ENCODE measurements around the gene WDFY4. TPM values are rescaled to one million over a fixed set of nuclear protein-coding genes. Genes with fewer than 3 reads are reported as not detected.

The WDFY4 gene
- total RNA-seq, 1 experiment from 2014 or later: 0.23 TPM

GRCh38 chr10:48784031-48784430, 99.4 kb downstream of the WDFY4 start:
- no peak for ATAC-seq
- Histone ChIP-seq H3K9me3 (ENCODE audit: control insufficient read depth, insufficient read depth, low read depth, low read length) (no peaks in the 10 kb centered on the region), H3K4me1 (ENCODE audit: control insufficient read depth, insufficient read depth, low read length) (no peaks in the 10 kb centered on the region), H3K36me3 (ENCODE audit: control insufficient read depth, insufficient read depth, low read length) (no peaks in the 10 kb centered on the region), H3K27ac (ENCODE audit: low read length) (no peak overlapping the region), H3K27me3 (ENCODE audit: control insufficient read depth, insufficient read depth, low read length) (peaks cover 18% of the 10 kb centered on the region), H3K4me3 (ENCODE audit: low read depth in 2 of 2, low read length in 2 of 2) (no peak overlapping the region)
- CTCF ChIA-PET: no interaction called here
- intact Hi-C loops (cut with micrococcal nuclease; ENCODE audit: unreplicated experiment) (no loop called here), in situ Hi-C loops (cut with HindIII; ENCODE audit: low pct_unique_long_range_greater_than_20kb, low sequenced_read_pairs) (no loop called here)
- no peak for DNase-seq (ENCODE audit: low read depth, low spot score)
- TF ChIP-seq SIN3A (IDR thresholded peaks at IDR 0.05; ENCODE audit: borderline replicate concordance, insufficient read depth, low read depth, low read length) (no peak), REST (IDR thresholded peaks at IDR 0.05; ENCODE audit: insufficient read depth in 1 of 2, low read depth in 2 of 2, low read length in 1 of 2) (no peak)
- POLR2A ChIA-PET: no interaction called here
- no TSS peak for BruUV-seq (replicated peaks)

- peaks cover 25% of the 10 kb centered on the region for H3K27me3 ChIP-seq (ENCODE audit: control insufficient read depth, insufficient read depth, low read length)
- BruUV-seq (replicated peaks): no TSS peak
- TF ChIP-seq REST (IDR thresholded peaks at IDR 0.05; ENCODE audit: insufficient read depth in 1 of 2, low read depth in 2 of 2, low read length in 1 of 2) (no peak), SIN3A (IDR thresholded peaks at IDR 0.05; ENCODE audit: borderline replicate concordance, insufficient read depth, low read depth, low read length) (no peak), POLR2AphosphoS5 (IDR thresholded peaks at IDR 0.05; ENCODE audit: low read depth, low read length) (no peak), CTCF (IDR thresholded peaks at IDR 0.05) (no peak), TCF7L2 (IDR thresholded peaks at IDR 0.05; ENCODE audit: low read depth, low read length) (no peak)
- intact Hi-C loops (cut with micrococcal nuclease; ENCODE audit: unreplicated experiment) (no loop called here), in situ Hi-C loops (cut with HindIII; ENCODE audit: low pct_unique_long_range_greater_than_20kb, low sequenced_read_pairs) (no loop called here)
- no peak overlapping the region for H3K4me3 ChIP-seq (ENCODE audit: low read depth in 2 of 2, low read length in 2 of 2)
- no peak overlapping the region for H3K27ac ChIP-seq (ENCODE audit: low read length)
- ChIA-PET CTCF (no interaction called here), POLR2A (no interaction called here)
- no peaks in the 10 kb centered on the region for H3K4me1 ChIP-seq (ENCODE audit: control insufficient read depth, insufficient read depth, low read length)
- no peaks in the 10 kb centered on the region for H3K9me3 ChIP-seq (ENCODE audit: control insufficient read depth, insufficient read depth, low read depth, low read length)
- ATAC-seq (no peak), DNase-seq (ENCODE audit: low read depth, low spot score) (no peak)
- no peaks in the 10 kb centered on the region for H3K36me3 ChIP-seq (ENCODE audit: control insufficient read depth, insufficient read depth, low read length)
These were observed 101.1 kb downstream of the WDFY4 start for GRCh38 chr10:48785796-48786195.
